Measurements from ENCODE around the gene NTSR1. TPM values are rescaled to one million over a fixed set of nuclear protein-coding genes. Genes with fewer than 3 reads are reported as not detected.

Gene NTSR1
- total RNA-seq, 4 donors from 2014 or later, result 1.5 to 23.9 (median 4.7) TPM

- no peak overlapping the region for H3K27ac ChIP-seq
- H3K36me3 ChIP-seq, result no peaks in the 10 kb centered on the region
- no peaks in the 10 kb centered on the region for H3K4me1 ChIP-seq
- intact Hi-C loops (cut with DNase I; ENCODE audit: low total_unique reads) (no loop called here), in situ Hi-C loops (cut with MboI; ENCODE audit: low pct_ligation_motif_present in 1 of 4, low pct_unique_long_range_greater_than_20kb in 1 of 4, low sequenced_read_pairs in 3 of 4) (loop anchor here in 2 of 4 donors (10.0 to 25.0 kb wide), 3 partner anchors 95 to 288 kb away; no protein-coding TSS in a partner anchor)
- peaks cover 3% of the 10 kb centered on the region for H3K27me3 ChIP-seq
- DNase-seq, result no peak
- no peak for TF ChIP-seq POLR2AphosphoS5 (IDR thresholded peaks at IDR 0.05)
- TF ChIP-seq CTCF (IDR thresholded peaks at IDR 0.05), result no peak
- no peak for TF ChIP-seq POLR2A (IDR thresholded peaks at IDR 0.05)
- TF ChIP-seq EP300 (IDR thresholded peaks at IDR 0.05; ENCODE audit: low read depth), result no peak
- 88% methylated on average over 18 of the region's 18 CpGs; no CpG with 5 or more reads in 1 of the 2 donors for WGBS, 2 donors (ENCODE audit: low coverage in 1 of 2)
- no peaks in the 10 kb centered on the region for H3K9me3 ChIP-seq
- H3K4me3 ChIP-seq, result no peak overlapping the region
These were observed 73.7 kb downstream of the NTSR1 start for GRCh38 chr20:62782149-62782892.

GRCh38 chr20:62782893-62783278, 74.2 kb downstream of the NTSR1 start:
- H3K27me3 ChIP-seq, result peaks cover 3% of the 10 kb centered on the region
- H3K4me1 ChIP-seq, result no peaks in the 10 kb centered on the region
- H3K9me3 ChIP-seq, result no peaks in the 10 kb centered on the region
- TF ChIP-seq CTCF (IDR thresholded peaks at IDR 0.05), result no peak
- no peak for TF ChIP-seq POLR2AphosphoS5 (IDR thresholded peaks at IDR 0.05)
- no peak for TF ChIP-seq POLR2A (IDR thresholded peaks at IDR 0.05)
- TF ChIP-seq EP300 (IDR thresholded peaks at IDR 0.05; ENCODE audit: low read depth), result no peak
- no peak for DNase-seq
- intact Hi-C loops (cut with DNase I; ENCODE audit: low total_unique reads) (no loop called here), in situ Hi-C loops (cut with MboI; ENCODE audit: low pct_ligation_motif_present in 1 of 4, low pct_unique_long_range_greater_than_20kb in 1 of 4, low sequenced_read_pairs in 3 of 4) (loop anchor here in 2 of 4 donors (10.0 to 25.0 kb wide), 3 partner anchors 96 to 288 kb away; no protein-coding TSS in a partner anchor)
- H3K27ac ChIP-seq, result no peak overlapping the region
- H3K4me3 ChIP-seq, result no peak overlapping the region
- WGBS, 2 donors (ENCODE audit: low coverage in 1 of 2), result 58% methylated on average over 9 of the region's 9 CpGs; no CpG with 5 or more reads in 1 of the 2 donors
- no peaks in the 10 kb centered on the region for H3K36me3 ChIP-seq

- TF ChIP-seq POLR2AphosphoS5 (IDR thresholded peaks at IDR 0.05) (no peak), CTCF (IDR thresholded peaks at IDR 0.05) (no peak), EP300 (IDR thresholded peaks at IDR 0.05; ENCODE audit: low read depth) (no peak), POLR2A (IDR thresholded peaks at IDR 0.05) (no peak)
- Histone ChIP-seq H3K36me3 (no peaks in the 10 kb centered on the region), H3K4me1 (no peaks in the 10 kb centered on the region), H3K27me3 (peaks cover 3% of the 10 kb centered on the region), H3K9me3 (no peaks in the 10 kb centered on the region), H3K4me3 (no peak overlapping the region), H3K27ac (no peak overlapping the region)
- in situ Hi-C loops (cut with MboI; ENCODE audit: low pct_ligation_motif_present in 1 of 4, low pct_unique_long_range_greater_than_20kb in 1 of 4, low sequenced_read_pairs in 3 of 4), result loop anchor here in 2 of 4 donors (10.0 to 25.0 kb wide), 3 partner anchors 97 to 290 kb away; no protein-coding TSS in a partner anchor
- intact Hi-C loops (cut with DNase I; ENCODE audit: low total_unique reads), result no loop called here
- WGBS, 2 donors (ENCODE audit: low coverage in 1 of 2), result 91% methylated on average over 16 of the region's 16 CpGs; no CpG with 5 or more reads in 1 of the 2 donors
- no peak for DNase-seq
These were observed 75.9 kb downstream of the NTSR1 start for GRCh38 chr20:62784497-62784896.

GRCh38 chr20:62785393-62785792, 76.8 kb downstream of the NTSR1 start:
- Histone ChIP-seq H3K27me3 (no peaks in the 10 kb centered on the region), H3K4me1 (no peaks in the 10 kb centered on the region), H3K27ac (no peak overlapping the region), H3K4me3 (no peak overlapping the region), H3K9me3 (no peaks in the 10 kb centered on the region), H3K36me3 (no peaks in the 10 kb centered on the region)
- intact Hi-C loops (cut with DNase I; ENCODE audit: low total_unique reads), result no loop called here
- no peak for DNase-seq
- in situ Hi-C loops (cut with MboI; ENCODE audit: low pct_ligation_motif_present in 1 of 4, low pct_unique_long_range_greater_than_20kb in 1 of 4, low sequenced_read_pairs in 3 of 4), result loop anchor here in 2 of 4 donors (10.0 to 25.0 kb wide), 3 partner anchors 98 to 291 kb away; no protein-coding TSS in a partner anchor
- 75 to 80% methylated on average over 2 to 11 of the region's 11 CpGs for WGBS, 2 donors (ENCODE audit: low coverage in 1 of 2)
- TF ChIP-seq POLR2A (IDR thresholded peaks at IDR 0.05) (no peak), CTCF (IDR thresholded peaks at IDR 0.05) (no peak), POLR2AphosphoS5 (IDR thresholded peaks at IDR 0.05) (no peak), EP300 (IDR thresholded peaks at IDR 0.05; ENCODE audit: low read depth) (no peak)
